AG04450 (cell line): ENCODE data around the gene BRD9. TPM values are rescaled to one million over a fixed set of nuclear protein-coding genes. Genes with fewer than 3 reads are reported as not detected.

Experiments used
- CTCF ChIA-PET: fragments of 300-600, 350-600 bp; formaldehyde crosslinking; extraction: SDS; loops from one replicate; lab custom pipeline; 2022; ENCODE audit warnings: antibody characterized with exemption, inconsistent platforms; lab: Charles Lee
- POLR2A ChIA-PET: fragments of 350-600 bp; formaldehyde crosslinking; extraction: SDS; loops from one replicate; lab custom pipeline; 2021; ENCODE audit warnings: antibody characterized with exemption, inconsistent platforms; lab: Yijun Ruan, JAX
- DNase-seq: peaks from one replicate; pipeline ENCODE4 v3.0.0-alpha.2; 2011; ENCODE audit warnings: low read depth, low spot score
- H3K27ac ChIP-seq: one replicate; pipeline ENCODE4 v1.5.1; 2012; ENCODE audit warnings: low read depth, low read length, control low read depth
- H3K27me3 ChIP-seq: one replicate; pipeline ENCODE4 v1.6.0; 2012; ENCODE audit warnings: low read length; ENCODE audit not compliant: control insufficient read depth, insufficient read depth
- H3K4me3 ChIP-seq: 2 replicates; pipeline ENCODE4 v1.5.1; 2011; ENCODE audit warnings: mild to moderate bottlenecking, low read depth, low read length, control low read depth
- H3K9me3 ChIP-seq: 2 replicates; pipeline ENCODE4 v1.5.1; 2012; ENCODE audit warnings: low read length; ENCODE audit not compliant: control insufficient read depth, insufficient read depth
- polyA plus RNA-seq: library from polyadenylated mRNA; depleted of rRNA; stranded (reverse); fragments of >200 nt; gene quantifications from 2 replicates; pipeline ENCODE4 v1.2.3, GENCODE V29; 2011
- TF ChIP-seq, protein P1 (sequence below): IDR thresholded peaks from 2 replicates; pipeline ENCODE4 v1.5.1; 2011; ENCODE audit warnings: low read depth, low read length, control low read depth, inconsistent platforms

Gene BRD9
- polyA plus RNA-seq, 1 experiment, result 10.6 TPM

DNA sequence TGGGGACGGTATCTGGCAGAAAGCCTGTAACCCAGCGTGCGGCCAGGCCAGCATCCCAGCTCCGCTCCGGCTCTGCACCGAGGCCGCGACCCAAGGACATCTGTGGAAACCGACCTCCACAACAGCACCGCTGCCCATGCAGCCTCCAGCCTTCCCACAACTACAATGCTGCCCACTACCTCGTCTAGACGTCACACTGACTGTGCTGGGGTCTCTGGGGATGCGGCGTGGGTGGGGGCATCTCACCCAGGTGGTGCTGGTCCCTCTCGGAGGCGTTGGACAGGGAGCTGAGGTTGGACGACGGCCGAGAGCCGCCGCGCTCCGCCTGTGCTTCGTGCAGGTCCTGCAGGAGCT, 27.5 kb downstream of the BRD9 start:
- H3K27me3 ChIP-seq, result no peaks in the 10 kb centered on the region
- H3K27ac ChIP-seq, result no peak overlapping the region
- H3K4me3 ChIP-seq, result no peak overlapping the region
- DNase-seq, result no peak
- POLR2A ChIA-PET, result no interaction called here
- TF ChIP-seq, protein P1, sequence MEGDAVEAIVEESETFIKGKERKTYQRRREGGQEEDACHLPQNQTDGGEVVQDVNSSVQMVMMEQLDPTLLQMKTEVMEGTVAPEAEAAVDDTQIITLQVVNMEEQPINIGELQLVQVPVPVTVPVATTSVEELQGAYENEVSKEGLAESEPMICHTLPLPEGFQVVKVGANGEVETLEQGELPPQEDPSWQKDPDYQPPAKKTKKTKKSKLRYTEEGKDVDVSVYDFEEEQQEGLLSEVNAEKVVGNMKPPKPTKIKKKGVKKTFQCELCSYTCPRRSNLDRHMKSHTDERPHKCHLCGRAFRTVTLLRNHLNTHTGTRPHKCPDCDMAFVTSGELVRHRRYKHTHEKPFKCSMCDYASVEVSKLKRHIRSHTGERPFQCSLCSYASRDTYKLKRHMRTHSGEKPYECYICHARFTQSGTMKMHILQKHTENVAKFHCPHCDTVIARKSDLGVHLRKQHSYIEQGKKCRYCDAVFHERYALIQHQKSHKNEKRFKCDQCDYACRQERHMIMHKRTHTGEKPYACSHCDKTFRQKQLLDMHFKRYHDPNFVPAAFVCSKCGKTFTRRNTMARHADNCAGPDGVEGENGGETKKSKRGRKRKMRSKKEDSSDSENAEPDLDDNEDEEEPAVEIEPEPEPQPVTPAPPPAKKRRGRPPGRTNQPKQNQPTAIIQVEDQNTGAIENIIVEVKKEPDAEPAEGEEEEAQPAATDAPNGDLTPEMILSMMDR, result no peak
- H3K9me3 ChIP-seq, result no peaks in the 10 kb centered on the region; the same call in 1 of the 2 replicates
- CTCF ChIA-PET, result interaction anchor here (0.6 kb wide), 1 partner anchor 16 kb away, joined by 3 read pairs; no protein-coding TSS in a partner anchor

DNA sequence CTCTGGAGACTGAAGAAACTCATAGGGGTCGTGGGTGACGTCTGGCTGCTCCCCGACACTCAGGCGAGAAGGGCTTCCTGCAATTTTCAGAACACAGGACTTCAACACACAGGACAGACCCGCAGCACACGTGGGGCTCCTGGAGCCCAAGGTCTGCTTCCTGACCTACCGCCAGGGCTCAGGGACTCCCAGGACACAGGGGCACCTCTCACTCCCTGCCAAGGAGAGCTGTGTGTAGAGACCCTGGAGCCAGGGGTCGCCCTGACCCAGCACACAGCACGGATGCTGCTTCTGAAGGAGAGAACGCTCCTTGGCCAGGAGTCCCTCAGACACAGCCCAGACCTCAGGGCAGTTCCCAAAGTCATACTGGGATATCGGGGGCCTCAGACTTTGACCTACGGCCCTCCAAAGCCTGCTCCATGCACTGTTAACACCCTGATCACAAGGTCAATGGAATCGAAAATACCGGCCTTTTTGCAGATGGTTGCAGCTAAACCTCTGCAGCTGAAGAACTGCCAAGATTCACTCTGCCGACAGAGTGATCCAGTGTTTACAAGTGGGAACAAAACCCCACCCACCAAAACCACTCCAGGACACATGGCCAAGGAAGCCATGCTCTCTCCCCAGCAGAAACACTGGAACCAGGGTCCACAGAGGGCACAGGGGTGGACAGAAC, 28.0 kb downstream of the BRD9 start:
- peak; percentile 6 for DNase-seq
- POLR2A ChIA-PET, result no interaction called here
- CTCF ChIA-PET, result interaction anchor here (0.6 kb wide), 1 partner anchor 15 kb away, joined by 3 read pairs; no protein-coding TSS in a partner anchor

GRCh38 chr5:863244-863805, 29.3 kb downstream of the BRD9 start:
- POLR2A ChIA-PET, result no interaction called here
- no peak overlapping the region for H3K4me3 ChIP-seq
- CTCF ChIA-PET, result interaction anchor here (0.8 kb wide), 1 partner anchor 192 kb away, joined by 3 read pairs; no protein-coding TSS in a partner anchor
- TF ChIP-seq, protein P1, result no peak
- DNase-seq, result no peak
- H3K27me3 ChIP-seq, result no peaks in the 10 kb centered on the region
- no peak overlapping the region for H3K27ac ChIP-seq
- H3K9me3 ChIP-seq, result no peaks in the 10 kb centered on the region; the same call in 1 of the 2 replicates

More for the DNA sequence above, 28.0 kb downstream of the BRD9 start:
- no peak overlapping the region for H3K4me3 ChIP-seq
- no peak overlapping the region for H3K27ac ChIP-seq
- TF ChIP-seq, protein P1, result no peak
- H3K9me3 ChIP-seq, result no peaks in the 10 kb centered on the region; the same call in 1 of the 2 replicates
- no peaks in the 10 kb centered on the region for H3K27me3 ChIP-seq

DNA sequence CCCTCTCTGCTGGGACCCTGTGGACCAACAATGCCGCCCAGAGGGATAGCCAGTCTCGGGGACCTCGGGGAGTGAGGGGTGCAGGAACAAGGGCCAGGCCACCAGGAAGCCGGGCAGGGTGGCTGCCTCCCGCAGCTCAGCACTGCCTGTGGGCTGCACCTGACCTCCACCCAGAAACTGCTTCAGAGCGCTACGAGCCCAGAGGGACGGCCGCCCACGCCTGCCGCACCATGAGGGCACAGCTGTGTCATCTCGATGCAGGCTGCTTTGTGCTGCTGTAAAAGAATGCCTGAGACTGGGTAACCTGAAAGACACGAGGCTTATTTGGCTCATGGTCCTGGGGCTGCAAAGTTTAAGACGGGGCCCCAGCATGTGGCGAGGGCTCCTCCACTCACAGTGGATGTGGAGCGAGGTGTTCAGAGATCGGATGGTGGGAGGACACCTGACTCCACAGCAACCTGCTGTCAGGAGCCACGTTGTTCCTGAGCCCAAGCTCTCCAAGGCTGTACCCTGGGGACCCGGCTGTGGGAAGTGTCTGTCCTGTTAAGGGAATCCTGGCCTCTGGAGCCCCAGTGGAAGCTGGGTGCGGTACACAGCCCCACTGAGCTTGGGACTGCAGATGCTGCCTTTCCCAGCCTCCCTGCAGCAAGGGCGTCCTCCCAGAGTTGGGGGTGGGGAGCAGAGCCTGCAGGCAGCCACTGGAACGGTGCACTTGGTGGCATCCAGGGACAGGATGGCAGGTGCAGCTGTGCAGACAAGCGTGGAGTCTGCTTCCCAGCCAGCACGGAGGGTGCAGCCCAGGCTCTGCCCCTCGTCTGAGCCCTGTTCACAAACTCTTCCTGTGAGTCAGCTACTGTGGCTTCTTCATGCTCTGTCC, 30.0 kb downstream of the BRD9 start:
- Histone ChIP-seq H3K27me3 (no peaks in the 10 kb centered on the region), H3K27ac (no peak overlapping the region), H3K4me3 (no peak overlapping the region), H3K9me3 (no peaks in the 10 kb centered on the region; the same call in 1 of the 2 replicates)
- TF ChIP-seq, protein P1, result no peak
- ChIA-PET CTCF (interaction anchor here (0.8 to 1.0 kb wide), 2 partner anchors 39 to 191 kb away, joined by 3 read pairs; no protein-coding TSS in a partner anchor), POLR2A (no interaction called here)
- no peak for DNase-seq
